ENCODE measurements around the gene P2RY4.
"Not testable (repeated sequence)": the region's sequence is repeated elsewhere in the genome, so short reads cannot be mapped to it uniquely, and the experiment has no call there.

The P2RY4 gene

DNA sequence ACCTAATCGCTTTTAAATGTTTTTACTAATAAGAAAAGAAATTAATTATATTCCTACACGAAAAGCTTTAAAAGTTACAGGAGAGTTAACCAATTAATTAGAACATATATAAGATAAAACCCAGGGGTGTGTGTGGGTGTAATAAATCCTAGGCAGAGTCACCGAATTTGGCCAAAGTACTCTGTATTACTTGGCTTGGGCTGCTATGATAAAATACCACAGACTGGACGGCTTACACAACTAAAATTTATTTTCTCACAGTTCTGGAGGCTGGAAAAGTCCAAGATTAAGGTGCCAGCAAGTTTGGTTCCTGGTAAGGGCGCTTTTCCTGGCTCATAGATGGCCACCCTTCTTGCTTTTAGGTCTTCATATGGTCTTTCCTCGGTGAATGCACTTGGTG, 15.1 kb downstream of the P2RY4 start:
- no peaks in the 10 kb centered on the region for H3K36me3 ChIP-seq (ENCODE audit: control insufficient read depth, insufficient read depth, low read length)
- H3K9me3 ChIP-seq (ENCODE audit: control insufficient read depth, insufficient read depth, low read depth, low read length) = peaks cover 5% of the 10 kb centered on the region; the same call in 1 of the 2 replicates
- H3K27ac ChIP-seq (ENCODE audit: low read depth, low read length) = no peak overlapping the region
- no peaks in the 10 kb centered on the region for H3K27me3 ChIP-seq (ENCODE audit: control insufficient read depth, insufficient read depth, low read length)
- H3K9ac ChIP-seq (ENCODE audit: low read length) = no peak overlapping the region
- H3K4me1 ChIP-seq (ENCODE audit: control insufficient read depth, insufficient read depth, low read length) = no peaks in the 10 kb centered on the region; the same call in 1 of the 2 replicates
- H3K4me3 ChIP-seq (ENCODE audit: low read depth, low read length) = no peak overlapping the region

DNA sequence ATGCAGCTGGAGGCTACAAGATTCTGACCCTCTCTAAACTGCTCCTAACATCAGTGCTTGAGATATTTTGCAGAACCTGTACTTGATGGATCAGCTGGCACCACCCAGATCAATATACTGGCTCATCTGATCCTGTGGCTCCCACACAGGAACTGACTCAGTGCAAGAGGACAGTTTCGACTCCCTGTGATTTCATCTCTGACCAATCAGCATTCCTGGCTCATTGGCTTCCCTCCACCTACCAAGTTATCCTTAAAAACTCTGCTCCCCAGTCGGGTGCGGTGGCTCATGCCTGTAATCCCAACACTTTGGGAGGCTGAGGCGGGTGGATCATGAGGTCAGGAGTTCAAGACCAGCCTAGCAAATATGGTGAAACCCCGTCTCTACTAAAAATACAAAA, 16.4 kb downstream of the P2RY4 start:
- not testable (repeated sequence) for H3K9ac ChIP-seq (ENCODE audit: low read length); H3K4me3 ChIP-seq (ENCODE audit: low read depth, low read length); H3K36me3 ChIP-seq (ENCODE audit: control insufficient read depth, insufficient read depth, low read length); H3K4me1 ChIP-seq (ENCODE audit: control insufficient read depth, insufficient read depth, low read length); H3K9me3 ChIP-seq (ENCODE audit: control insufficient read depth, insufficient read depth, low read depth, low read length); H3K27ac ChIP-seq (ENCODE audit: low read depth, low read length); H3K27me3 ChIP-seq (ENCODE audit: control insufficient read depth, insufficient read depth, low read length)

DNA sequence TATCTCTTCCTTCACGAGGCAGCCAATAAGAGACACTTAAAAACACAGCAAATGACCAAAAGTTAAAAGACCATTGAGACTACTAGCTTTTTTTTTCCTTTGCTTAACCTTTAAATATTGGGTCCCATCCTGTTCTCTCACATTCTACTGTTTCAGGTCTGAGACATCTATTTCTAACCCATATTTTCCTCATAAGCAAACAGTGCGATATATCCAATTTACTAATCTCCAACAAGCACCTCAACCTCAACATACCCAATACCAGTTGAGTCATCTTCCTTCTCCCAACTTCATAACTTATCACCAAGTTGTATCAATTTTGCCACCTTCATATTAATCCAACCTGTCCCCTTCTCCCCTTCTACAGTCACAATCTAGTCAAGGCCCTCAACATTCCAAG, 18.5 kb downstream of the P2RY4 start:
- no peaks in the 10 kb centered on the region for H3K36me3 ChIP-seq (ENCODE audit: control insufficient read depth, insufficient read depth, low read length)
- no peaks in the 10 kb centered on the region; the same call in 1 of the 2 replicates for H3K4me1 ChIP-seq (ENCODE audit: control insufficient read depth, insufficient read depth, low read length)
- no peak overlapping the region for H3K9ac ChIP-seq (ENCODE audit: low read length)
- H3K4me3 ChIP-seq (ENCODE audit: low read depth, low read length) = no peak overlapping the region
- no peaks in the 10 kb centered on the region for H3K27me3 ChIP-seq (ENCODE audit: control insufficient read depth, insufficient read depth, low read length)
- no peak overlapping the region for H3K27ac ChIP-seq (ENCODE audit: low read depth, low read length)
- peaks cover 5% of the 10 kb centered on the region; the same call in 1 of the 2 replicates for H3K9me3 ChIP-seq (ENCODE audit: control insufficient read depth, insufficient read depth, low read depth, low read length)

- Histone ChIP-seq H3K9ac (ENCODE audit: low read length) (no peak overlapping the region), H3K4me3 (ENCODE audit: low read depth, low read length) (no peak overlapping the region), H3K9me3 (ENCODE audit: control insufficient read depth, insufficient read depth, low read depth, low read length) (peaks cover 6% of the 10 kb centered on the region; the same call in 1 of the 2 replicates), H3K4me1 (ENCODE audit: control insufficient read depth, insufficient read depth, low read length) (no peaks in the 10 kb centered on the region; the same call in 1 of the 2 replicates), H3K36me3 (ENCODE audit: control insufficient read depth, insufficient read depth, low read length) (no peaks in the 10 kb centered on the region), H3K27me3 (ENCODE audit: control insufficient read depth, insufficient read depth, low read length) (no peaks in the 10 kb centered on the region), H3K27ac (ENCODE audit: low read depth, low read length) (no peak overlapping the region)
These were observed 19.3 kb downstream of the P2RY4 start for GRCh38 chrX:70240751-70241150.

DNA sequence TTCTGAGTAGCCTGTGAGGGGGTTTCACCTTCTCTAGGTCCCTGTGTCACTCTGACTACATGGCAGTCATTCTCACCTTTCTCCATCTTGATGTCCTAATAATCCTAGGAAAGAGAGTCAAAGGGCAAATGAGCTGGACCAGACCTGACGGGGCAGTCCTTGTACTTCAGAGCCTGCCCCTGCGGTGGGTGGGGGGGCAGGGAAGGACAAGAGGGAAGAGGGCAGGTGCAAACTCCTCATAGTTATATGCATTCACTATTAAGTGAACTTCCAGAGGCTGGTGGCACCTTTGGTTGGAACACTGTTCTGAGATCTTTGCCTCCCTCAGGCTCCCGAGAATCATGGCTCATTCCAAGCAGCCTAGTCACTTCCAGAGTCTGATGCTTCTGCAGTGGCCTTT, 25.6 kb downstream of the P2RY4 start, which contains the start of gene AWAT1:
Gene AWAT1 (plus strand): TSS at position 301 of the 400 bp plus-strand sequence. CDS start 41 bp downstream, at position 342.
- Histone ChIP-seq H3K4me3 (ENCODE audit: low read depth, low read length) (no peak within 1 kb of the TSS), H3K27ac (ENCODE audit: low read depth, low read length) (no peak within 1 kb of the TSS), H3K36me3 (ENCODE audit: control insufficient read depth, insufficient read depth, low read length) (no peaks in the 10 kb centered on the region), H3K27me3 (ENCODE audit: control insufficient read depth, insufficient read depth, low read length) (no peaks in the 10 kb centered on the region; the same call in 1 of the 2 replicates), H3K4me1 (ENCODE audit: control insufficient read depth, insufficient read depth, low read length) (no peaks in the 10 kb centered on the region), H3K9ac (ENCODE audit: low read length) (no peak within 1 kb of the TSS), H3K9me3 (ENCODE audit: control insufficient read depth, insufficient read depth, low read depth, low read length) (peaks cover 14% of the 10 kb centered on the region; the same call in 1 of the 2 replicates)

GRCh38 chrX:70231666-70232065, 28.3 kb downstream of the P2RY4 start:
- Histone ChIP-seq H3K36me3 (ENCODE audit: control insufficient read depth, insufficient read depth, low read length) (no peaks in the 10 kb centered on the region), H3K9me3 (ENCODE audit: control insufficient read depth, insufficient read depth, low read depth, low read length) (peaks cover 19% of the 10 kb centered on the region; the same call in 1 of the 2 replicates), H3K9ac (ENCODE audit: low read length) (no peak overlapping the region), H3K27ac (ENCODE audit: low read depth, low read length) (no peak overlapping the region), H3K27me3 (ENCODE audit: control insufficient read depth, insufficient read depth, low read length) (no peaks in the 10 kb centered on the region; the same call in 1 of the 2 replicates), H3K4me3 (ENCODE audit: low read depth, low read length) (no peak overlapping the region), H3K4me1 (ENCODE audit: control insufficient read depth, insufficient read depth, low read length) (no peaks in the 10 kb centered on the region)

GRCh38 chrX:70226687-70227086, 33.3 kb downstream of the P2RY4 start:
- H3K4me1 ChIP-seq (ENCODE audit: control insufficient read depth, insufficient read depth, low read length) = no peaks in the 10 kb centered on the region
- H3K27ac ChIP-seq (ENCODE audit: low read depth, low read length) = no peak overlapping the region
- no peak overlapping the region for H3K4me3 ChIP-seq (ENCODE audit: low read depth, low read length)
- H3K9ac ChIP-seq (ENCODE audit: low read length) = no peak overlapping the region
- no peaks in the 10 kb centered on the region for H3K36me3 ChIP-seq (ENCODE audit: control insufficient read depth, insufficient read depth, low read length)
- H3K9me3 ChIP-seq (ENCODE audit: control insufficient read depth, insufficient read depth, low read depth, low read length) = peaks cover 12% of the 10 kb centered on the region; the same call in 1 of the 2 replicates
- H3K27me3 ChIP-seq (ENCODE audit: control insufficient read depth, insufficient read depth, low read length) = no peaks in the 10 kb centered on the region

DNA sequence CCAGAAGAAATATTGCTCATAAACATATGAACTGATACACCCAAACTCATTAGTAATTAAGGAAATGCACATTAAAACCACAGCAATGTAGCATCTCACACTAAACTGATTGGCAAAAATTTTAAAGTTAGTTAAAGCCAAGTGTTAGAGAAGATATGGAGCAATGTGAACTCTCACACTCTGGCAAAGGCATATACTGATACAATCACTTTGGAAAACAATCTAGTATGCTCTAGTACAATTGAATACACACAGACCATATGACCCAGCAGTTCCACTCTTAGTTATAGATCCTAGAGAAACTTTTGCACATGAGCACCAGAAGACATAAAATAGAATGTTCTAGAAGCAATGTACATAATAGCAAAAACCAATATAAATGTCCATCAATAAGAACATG, 34.0 kb downstream of the P2RY4 start:
- Histone ChIP-seq H3K4me3 (ENCODE audit: low read depth, low read length) (no peak overlapping the region), H3K36me3 (ENCODE audit: control insufficient read depth, insufficient read depth, low read length) (no peaks in the 10 kb centered on the region), H3K4me1 (ENCODE audit: control insufficient read depth, insufficient read depth, low read length) (no peaks in the 10 kb centered on the region), H3K27me3 (ENCODE audit: control insufficient read depth, insufficient read depth, low read length) (no peaks in the 10 kb centered on the region), H3K9ac (ENCODE audit: low read length) (no peak overlapping the region), H3K9me3 (ENCODE audit: control insufficient read depth, insufficient read depth, low read depth, low read length) (peaks cover 10% of the 10 kb centered on the region; the same call in 1 of the 2 replicates), H3K27ac (ENCODE audit: low read depth, low read length) (no peak overlapping the region)

GRCh38 chrX:70219938-70220764, 39.9 kb downstream of the P2RY4 start:
- no peaks in the 10 kb centered on the region for H3K36me3 ChIP-seq (ENCODE audit: control insufficient read depth, insufficient read depth, low read length)
- no peak overlapping the region for H3K4me3 ChIP-seq (ENCODE audit: low read depth, low read length)
- H3K9ac ChIP-seq (ENCODE audit: low read length) = no peak overlapping the region
- H3K4me1 ChIP-seq (ENCODE audit: control insufficient read depth, insufficient read depth, low read length) = peaks cover 8% of the 10 kb centered on the region; the same call in 1 of the 2 replicates
- H3K27ac ChIP-seq (ENCODE audit: low read depth, low read length) = no peak overlapping the region
- peaks cover 14% of the 10 kb centered on the region for H3K9me3 ChIP-seq (ENCODE audit: control insufficient read depth, insufficient read depth, low read depth, low read length)
- no peaks in the 10 kb centered on the region for H3K27me3 ChIP-seq (ENCODE audit: control insufficient read depth, insufficient read depth, low read length)

DNA sequence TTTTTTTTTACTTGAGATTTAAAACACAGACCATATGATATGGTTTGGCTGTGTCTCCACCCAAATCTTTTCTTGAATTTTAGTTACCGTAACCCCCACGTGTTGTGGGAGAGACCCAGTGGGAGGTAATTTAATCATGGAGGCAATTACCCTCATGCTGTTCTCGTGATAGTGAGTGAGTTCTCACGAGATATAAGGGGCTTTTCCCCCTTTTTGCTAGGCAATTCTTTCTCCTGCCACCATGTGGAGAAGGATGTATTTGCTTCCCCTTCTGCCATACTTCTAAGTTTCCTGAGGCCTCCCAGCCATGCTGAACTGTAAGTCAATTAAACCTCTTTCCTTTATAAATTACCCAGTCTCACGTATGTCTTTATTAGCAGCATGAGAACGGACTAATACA, 50.4 kb downstream of the P2RY4 start:
- H3K36me3 ChIP-seq (ENCODE audit: control insufficient read depth, insufficient read depth, low read length); H3K4me3 ChIP-seq (ENCODE audit: low read depth, low read length); H3K27ac ChIP-seq (ENCODE audit: low read depth, low read length); H3K9me3 ChIP-seq (ENCODE audit: control insufficient read depth, insufficient read depth, low read depth, low read length); H3K9ac ChIP-seq (ENCODE audit: low read length); H3K4me1 ChIP-seq (ENCODE audit: control insufficient read depth, insufficient read depth, low read length); H3K27me3 ChIP-seq (ENCODE audit: control insufficient read depth, insufficient read depth, low read length): not testable (repeated sequence)

GRCh38 chrX:70208479-70208878, 51.5 kb downstream of the P2RY4 start:
- Histone ChIP-seq H3K27ac (ENCODE audit: low read depth, low read length) (no peak overlapping the region), H3K27me3 (ENCODE audit: control insufficient read depth, insufficient read depth, low read length) (no peaks in the 10 kb centered on the region; the same call in 1 of the 2 replicates), H3K36me3 (ENCODE audit: control insufficient read depth, insufficient read depth, low read length) (no peaks in the 10 kb centered on the region), H3K9ac (ENCODE audit: low read length) (no peak overlapping the region), H3K9me3 (ENCODE audit: control insufficient read depth, insufficient read depth, low read depth, low read length) (peaks cover 7% of the 10 kb centered on the region; the same call in 1 of the 2 replicates), H3K4me3 (ENCODE audit: low read depth, low read length) (no peak overlapping the region), H3K4me1 (ENCODE audit: control insufficient read depth, insufficient read depth, low read length) (no peaks in the 10 kb centered on the region)
